GM12873 (cell line): ENCODE measurements around the gene TIMP3.

Experiments used
- TF ChIP-seq, protein P1 (sequence below): IDR thresholded peaks from 2 replicates; pipeline ENCODE4 v1.5.1; 2012; ENCODE audit warnings: low read depth, mild to moderate bottlenecking, moderate library complexity, low read length, control low read depth; ENCODE audit not compliant: insufficient read depth; ENCODE audit errors: missing control alignments

Gene TIMP3

DNA sequence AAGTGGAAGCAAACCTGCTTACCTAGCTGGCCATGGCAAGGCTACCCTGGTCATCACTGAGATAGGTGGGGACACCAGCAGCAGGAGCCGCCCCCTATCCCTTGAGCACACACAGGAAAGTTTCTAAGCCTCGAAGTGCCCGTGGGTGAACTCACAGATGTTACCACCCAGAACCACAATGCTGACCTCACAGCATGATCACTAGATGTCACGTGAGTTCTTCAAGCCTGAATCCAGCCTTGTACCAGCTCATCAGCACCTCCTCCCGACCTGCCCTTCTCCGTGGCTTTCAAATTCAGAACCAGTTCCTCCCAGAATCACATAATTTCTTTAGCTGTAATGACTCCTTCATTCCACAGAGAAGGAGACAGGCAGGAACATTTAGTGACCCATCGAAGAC lies 24.7 kb upstream of the TIMP3 start:
- TF ChIP-seq, protein P1, sequence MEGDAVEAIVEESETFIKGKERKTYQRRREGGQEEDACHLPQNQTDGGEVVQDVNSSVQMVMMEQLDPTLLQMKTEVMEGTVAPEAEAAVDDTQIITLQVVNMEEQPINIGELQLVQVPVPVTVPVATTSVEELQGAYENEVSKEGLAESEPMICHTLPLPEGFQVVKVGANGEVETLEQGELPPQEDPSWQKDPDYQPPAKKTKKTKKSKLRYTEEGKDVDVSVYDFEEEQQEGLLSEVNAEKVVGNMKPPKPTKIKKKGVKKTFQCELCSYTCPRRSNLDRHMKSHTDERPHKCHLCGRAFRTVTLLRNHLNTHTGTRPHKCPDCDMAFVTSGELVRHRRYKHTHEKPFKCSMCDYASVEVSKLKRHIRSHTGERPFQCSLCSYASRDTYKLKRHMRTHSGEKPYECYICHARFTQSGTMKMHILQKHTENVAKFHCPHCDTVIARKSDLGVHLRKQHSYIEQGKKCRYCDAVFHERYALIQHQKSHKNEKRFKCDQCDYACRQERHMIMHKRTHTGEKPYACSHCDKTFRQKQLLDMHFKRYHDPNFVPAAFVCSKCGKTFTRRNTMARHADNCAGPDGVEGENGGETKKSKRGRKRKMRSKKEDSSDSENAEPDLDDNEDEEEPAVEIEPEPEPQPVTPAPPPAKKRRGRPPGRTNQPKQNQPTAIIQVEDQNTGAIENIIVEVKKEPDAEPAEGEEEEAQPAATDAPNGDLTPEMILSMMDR = no peak

DNA sequence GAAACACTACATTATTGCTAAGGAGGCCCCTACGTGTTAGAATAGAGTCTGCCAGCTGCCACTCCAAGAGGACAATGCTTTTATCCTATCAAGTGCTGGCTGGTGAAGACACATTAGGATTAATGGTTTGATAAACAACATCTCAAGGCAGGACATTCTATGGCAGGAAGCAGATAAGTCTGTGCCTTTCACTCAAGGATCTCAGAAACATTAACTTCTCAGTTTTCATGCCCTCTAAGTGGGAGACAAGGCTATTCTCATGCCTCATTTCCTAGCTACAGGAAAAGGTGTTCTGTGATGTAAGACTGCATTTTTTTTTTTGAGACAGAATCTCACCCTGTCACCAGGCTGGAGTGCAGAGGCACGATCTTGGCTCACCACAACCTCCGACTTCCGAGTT lies 23.5 kb upstream of the TIMP3 start:
- TF ChIP-seq, protein P1 = no peak

DNA sequence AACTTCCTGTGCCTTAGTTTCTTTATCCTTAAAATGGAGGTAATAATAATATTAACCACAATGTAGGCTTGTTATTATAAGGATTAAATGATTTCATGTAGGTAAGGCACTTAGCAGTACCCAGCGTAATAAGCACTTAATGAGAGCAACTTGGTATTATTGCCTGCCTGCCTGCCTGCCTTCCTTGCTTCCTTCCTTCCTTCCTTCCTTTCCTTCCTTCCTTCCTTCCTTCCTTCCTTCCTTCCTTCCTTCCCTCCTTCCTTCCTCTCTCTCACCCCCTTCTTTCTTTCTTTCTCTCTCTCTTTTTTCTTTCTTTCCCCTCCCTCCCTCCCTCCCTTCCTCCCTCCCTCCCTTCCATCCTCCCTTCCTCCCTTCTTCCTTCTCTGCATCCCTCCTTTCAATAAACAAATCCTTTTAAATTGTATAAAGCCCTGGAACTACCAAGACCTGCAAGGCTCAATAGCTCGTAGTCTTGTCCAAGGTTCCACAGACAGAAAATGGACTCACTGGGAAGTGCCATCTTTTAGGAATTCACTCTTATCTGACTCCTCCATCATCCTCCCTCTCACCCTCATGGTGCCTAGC lies 20.7 kb upstream of the TIMP3 start:
- TF ChIP-seq, protein P1 = no peak

DNA sequence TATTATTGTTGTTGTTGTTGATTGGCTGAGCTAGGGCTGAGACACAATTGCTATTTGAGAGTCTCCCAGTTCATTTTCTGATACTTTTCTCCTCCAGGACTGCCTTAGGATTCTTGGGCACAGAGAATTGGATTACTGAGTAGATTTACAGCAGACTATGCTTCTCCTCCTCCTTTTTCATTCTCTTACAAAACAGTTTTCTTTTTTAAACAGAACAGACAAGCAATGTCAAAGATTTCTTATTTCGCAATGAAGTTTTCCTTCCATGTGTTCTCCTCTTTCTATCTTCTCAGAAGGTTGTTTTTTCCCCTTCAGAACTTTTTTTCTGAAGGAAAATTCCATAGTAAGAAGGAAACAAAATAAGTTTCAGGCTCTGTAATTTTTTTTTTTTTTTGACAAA lies 19.8 kb upstream of the TIMP3 start:
- TF ChIP-seq, protein P1 = no peak

DNA sequence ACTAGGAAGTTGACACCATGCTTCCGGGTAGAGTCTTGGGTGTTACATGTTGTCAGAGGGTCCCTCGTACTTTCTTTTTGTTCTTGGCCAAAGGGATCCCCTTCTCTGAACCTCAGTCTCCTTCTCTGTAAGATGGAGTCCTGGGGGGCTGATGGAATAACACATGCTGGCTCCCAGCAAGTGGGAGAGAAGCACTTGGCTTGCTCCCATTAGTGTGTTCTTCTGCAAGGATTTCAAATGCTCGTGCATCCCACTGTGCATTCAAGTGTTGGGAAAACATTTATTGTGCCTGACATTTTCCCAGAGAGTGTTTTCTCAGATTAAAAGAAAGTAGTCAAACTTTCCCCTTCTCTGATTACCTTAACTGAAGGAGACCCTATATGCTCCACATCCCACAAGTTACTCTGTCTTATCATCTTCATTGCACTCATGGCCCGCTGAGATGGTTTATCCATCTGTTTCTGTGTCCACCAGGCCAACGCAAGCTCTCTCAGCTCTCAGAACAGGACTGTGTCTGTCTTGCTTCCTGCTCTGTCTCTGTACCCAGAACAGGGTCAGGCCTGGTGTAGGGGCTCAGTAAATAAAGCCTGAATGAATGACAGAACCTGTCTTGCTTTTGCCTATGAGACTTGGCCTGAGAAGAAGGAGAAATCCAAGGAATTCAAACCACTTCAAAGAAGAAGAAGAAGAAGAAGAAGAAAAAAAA lies 16.0 kb upstream of the TIMP3 start:
- TF ChIP-seq, protein P1 = no peak

DNA sequence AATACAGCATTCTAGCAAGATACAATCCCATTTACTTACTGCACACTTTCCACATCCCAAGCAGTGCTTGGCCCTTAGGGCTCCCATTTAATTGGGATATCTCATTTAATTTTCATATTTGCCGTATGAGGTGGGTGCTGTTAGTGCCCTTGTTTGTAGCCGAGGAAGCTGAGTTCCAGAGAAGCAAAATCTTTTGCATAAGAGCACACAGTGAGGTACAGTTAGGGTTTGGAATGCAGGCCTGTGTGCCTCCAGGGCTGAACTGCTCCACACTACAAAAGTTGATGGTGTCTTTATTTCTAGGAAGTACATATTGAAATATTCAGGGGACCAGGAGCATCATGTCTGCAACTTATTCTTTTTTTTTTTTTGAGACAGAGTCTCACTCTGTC lies 15.5 kb upstream of the TIMP3 start:
- TF ChIP-seq, protein P1 = no peak

DNA sequence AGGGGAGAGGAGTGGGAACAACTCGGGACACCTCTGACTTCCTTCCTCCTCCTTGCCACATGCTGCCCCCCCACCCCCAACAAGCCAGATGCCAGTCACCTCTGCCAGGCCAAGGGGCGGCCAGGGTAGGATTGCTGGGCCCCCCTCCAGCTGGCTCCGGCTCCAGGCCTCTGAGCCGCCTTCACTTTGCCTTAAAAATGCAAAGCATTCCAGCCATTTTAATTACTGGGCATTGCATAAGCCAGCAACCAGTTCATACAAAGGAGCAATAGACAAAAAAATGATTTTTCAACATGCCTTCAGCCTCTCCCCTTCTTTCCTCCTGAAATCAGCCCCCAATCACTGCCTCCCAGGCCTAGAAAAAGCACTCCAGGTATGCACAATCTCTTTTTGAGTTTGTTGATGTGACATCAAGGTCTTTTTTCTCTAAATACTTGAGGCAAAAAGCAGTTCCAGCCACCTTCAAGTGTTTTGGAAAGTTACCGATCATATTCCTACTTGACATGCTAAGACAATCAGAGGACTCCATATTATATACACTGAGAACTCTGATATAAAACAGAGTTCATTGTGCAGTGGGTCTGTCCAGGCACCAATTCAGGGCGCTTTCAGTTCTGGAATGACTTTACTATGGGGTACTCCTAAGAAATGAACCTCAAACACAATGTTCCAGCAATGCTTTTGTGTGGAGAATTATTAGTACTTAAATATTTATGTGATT lies 12.4 kb upstream of the TIMP3 start:
- TF ChIP-seq, protein P1 = no peak
